Omental fat pad (tissue), 4 donors: Measurements from ENCODE around the gene LEMD2. TPM values are rescaled to one million over a fixed set of nuclear protein-coding genes. Genes with fewer than 3 reads are reported as not detected.

Source experiments
- ATAC-seq: fragments of 150-250 bp; one replicate; pipeline ENCODE4 v1.9.1; 2016; ENCODE audit warnings: mild to moderate bottlenecking, moderate library complexity; ENCODE audit not compliant: low FRiP score
- DNase-seq: peaks from one replicate; pipeline ENCODE4 v3.0.0-alpha.2; 2019; ENCODE audit warnings: low spot score
- CTCF ChIP-seq, 3 donors: fragments of 450-650 bp; IDR thresholded peaks; one replicate each; pipeline ENCODE4 v1.5.1; 2016 to 2017; ENCODE audit warnings: antibody characterized with exemption in 3 of 3, mild to moderate bottlenecking in 3 of 3, moderate library complexity in 2 of 3
- total RNA-seq, 4 donors: library from RNA; depleted of rRNA; stranded (reverse); fragments of >200 nt; gene quantifications; one replicate each; pipeline ENCODE4 v1.1.0, GENCODE V29; 2016

LEMD2 gene
- total RNA-seq, 4 donors from 2014 or later = 25.8 to 75.0 (median 40.4) TPM

- DNase-seq (no peak), ATAC-seq (no peak)
- no peak for TF ChIP-seq CTCF (IDR thresholded peaks at IDR 0.05)
These were observed 34.9 kb upstream of the LEMD2 start for GRCh38 chr6:33823806-33824205.

GRCh38 chr6:33822575-33823395 lies 33.9 kb upstream of the LEMD2 start:
- DNase-seq = no peak
- ATAC-seq = no peak
- TF ChIP-seq CTCF (IDR thresholded peaks at IDR 0.05) = no peak

DNA sequence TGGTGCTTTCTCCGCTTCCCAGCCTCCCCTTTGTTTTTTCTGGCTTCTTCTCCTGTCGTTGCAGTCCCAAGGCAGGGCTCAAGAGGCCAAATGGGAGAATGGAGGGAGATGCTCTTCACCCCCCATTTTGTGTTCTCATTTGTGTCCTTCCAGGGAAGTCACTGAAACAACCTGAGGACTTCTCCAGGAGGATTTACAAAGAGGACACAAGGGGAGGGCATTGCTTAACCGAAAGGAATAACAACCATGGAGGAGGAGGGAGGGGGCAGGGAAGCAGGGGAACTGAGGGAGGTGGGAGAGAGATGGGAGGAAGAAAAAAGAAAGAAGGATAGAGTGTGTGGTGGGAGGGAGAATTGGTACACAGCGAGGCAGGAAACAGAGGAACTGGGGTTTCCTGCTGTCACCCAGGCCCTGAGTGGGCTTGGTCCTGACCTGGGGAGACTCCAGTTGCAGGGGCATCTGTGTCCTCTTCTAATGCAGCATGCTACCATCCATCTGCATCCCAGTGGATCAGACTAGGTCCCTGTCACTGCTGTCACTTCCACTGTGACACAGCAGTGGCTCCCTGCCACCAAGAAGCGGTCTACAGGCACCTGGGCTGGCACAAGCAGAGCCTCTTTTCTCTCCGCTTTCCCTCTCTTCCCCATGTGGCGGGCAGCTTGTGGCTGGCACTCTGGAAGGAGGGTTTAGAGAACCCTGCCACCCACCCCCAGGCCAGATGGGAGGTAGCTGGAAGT lies 32.0 kb upstream of the LEMD2 start:
- ATAC-seq = no peak
- no peak for DNase-seq
- no peak for TF ChIP-seq CTCF (IDR thresholded peaks at IDR 0.05)

DNA sequence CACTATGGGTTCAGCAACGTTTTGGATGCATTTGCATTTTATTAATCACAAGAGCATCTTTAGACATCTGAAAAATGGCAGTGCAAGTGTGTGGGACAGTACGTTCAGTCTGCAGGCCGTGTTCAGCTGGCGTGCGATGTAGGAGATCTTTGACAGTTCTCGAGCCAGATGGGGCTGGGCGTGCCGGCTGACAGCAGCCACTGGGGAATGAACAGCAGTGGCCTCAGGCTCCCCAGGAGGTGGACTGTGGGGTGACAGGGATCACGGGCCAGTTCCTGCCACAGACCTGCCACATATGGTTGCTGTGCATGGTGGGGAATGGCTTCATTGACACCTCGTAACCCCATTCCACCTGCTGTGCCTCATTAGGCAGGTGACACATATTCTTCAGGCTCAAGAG lies 31.3 kb upstream of the LEMD2 start:
- TF ChIP-seq CTCF (IDR thresholded peaks at IDR 0.05) = no peak
- DNase-seq = no peak
- no peak for ATAC-seq

GRCh38 chr6:33819021-33819420 lies 30.1 kb upstream of the LEMD2 start:
- DNase-seq (no peak), ATAC-seq (no peak)
- TF ChIP-seq CTCF (IDR thresholded peaks at IDR 0.05) = no peak

- no peak for DNase-seq
- no peak for TF ChIP-seq CTCF (IDR thresholded peaks at IDR 0.05)
- no peak for ATAC-seq
These were observed 29.4 kb upstream of the LEMD2 start for GRCh38 chr6:33818293-33818692.
